Measurements from ENCODE around the gene CCPG1.

DNA sequence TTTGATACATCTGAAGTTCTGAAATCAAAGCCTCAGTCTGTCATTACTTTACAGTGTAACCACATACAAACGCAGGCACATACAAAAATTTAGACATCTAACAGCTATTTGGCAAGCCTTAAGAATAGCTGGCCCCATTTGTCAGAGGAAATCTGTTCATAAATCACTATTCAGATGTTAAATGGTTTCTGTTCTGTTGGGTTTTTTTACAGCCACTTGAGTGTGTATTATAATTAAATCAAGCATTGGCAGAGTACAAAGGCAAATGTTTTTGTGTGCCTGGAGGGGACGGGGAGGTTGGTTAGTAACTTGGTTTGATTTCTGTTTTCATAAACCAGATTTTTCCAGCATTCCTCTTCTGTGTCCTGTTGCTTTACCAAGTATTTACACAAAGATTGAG is 65.0 kb downstream of the CCPG1 start:
- TF ChIP-seq CTCF (conservative IDR thresholded peaks at IDR 0.05) (no peak), ZFX (IDR thresholded peaks at IDR 0.05) (no peak)

Data from C4-2B (cell line).